GM13976 (cell line): ENCODE data around the gene SPSB4.
"Not testable (repeated sequence)": the region's sequence is repeated elsewhere in the genome, so short reads cannot be mapped to it uniquely, and the experiment has no call there.

Experiments used
- DNase-seq: peaks from one replicate; pipeline ENCODE4 v3.0.0; 2012; ENCODE audit warnings: low spot score
- in situ Hi-C: fragments of 300-500 bp; cut with MboI; formaldehyde crosslinking; loops from one replicate; pipeline ENCODE4 v1.12.0; 2022; ENCODE audit warnings: low sequenced_read_pairs, mixed read lengths, inconsistent platforms; ENCODE audit not compliant: unreplicated experiment
- TF ChIP-seq, protein P1 (sequence below): IDR thresholded peaks from 2 replicates; pipeline ENCODE4 v1.5.1; 2012; ENCODE audit warnings: borderline replicate concordance, mild to moderate bottlenecking; ENCODE audit not compliant: insufficient read depth; ENCODE audit errors: extremely low read depth, missing control alignments, control extremely low read depth

Gene SPSB4

DNA sequence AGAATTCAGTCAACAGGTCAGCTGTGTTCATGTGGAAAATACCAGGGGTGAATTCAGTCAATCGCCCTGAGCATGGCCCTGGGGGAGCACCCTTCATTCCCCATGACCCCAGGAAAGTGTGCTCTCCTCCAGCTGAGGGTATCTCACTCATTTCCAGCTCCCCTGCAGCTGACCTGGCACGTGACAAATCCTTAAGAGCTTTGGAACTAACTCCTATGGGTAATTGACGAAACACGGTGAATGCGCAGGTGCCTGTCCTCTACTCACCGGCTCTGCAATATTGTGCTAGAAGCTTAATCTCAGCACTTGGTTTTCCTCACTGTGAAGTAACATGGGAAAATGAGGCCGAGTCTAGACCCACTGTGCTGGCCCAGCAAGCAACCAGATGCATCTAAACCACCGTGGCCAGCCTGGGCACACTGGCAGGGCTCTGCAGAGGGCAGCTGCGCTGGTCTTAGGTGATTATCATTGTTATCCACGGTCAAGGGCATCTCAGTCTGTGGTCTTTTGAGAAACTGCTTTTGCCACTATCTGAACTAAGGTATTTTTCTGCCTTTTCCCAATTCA is 63.1 kb downstream of the SPSB4 start:
- in situ Hi-C loops, result loop anchor here (10.0 to 25.0 kb wide), 2 partner anchors 109 to 202 kb away; no protein-coding TSS in a partner anchor
- no peak for DNase-seq
- TF ChIP-seq, protein P1, sequence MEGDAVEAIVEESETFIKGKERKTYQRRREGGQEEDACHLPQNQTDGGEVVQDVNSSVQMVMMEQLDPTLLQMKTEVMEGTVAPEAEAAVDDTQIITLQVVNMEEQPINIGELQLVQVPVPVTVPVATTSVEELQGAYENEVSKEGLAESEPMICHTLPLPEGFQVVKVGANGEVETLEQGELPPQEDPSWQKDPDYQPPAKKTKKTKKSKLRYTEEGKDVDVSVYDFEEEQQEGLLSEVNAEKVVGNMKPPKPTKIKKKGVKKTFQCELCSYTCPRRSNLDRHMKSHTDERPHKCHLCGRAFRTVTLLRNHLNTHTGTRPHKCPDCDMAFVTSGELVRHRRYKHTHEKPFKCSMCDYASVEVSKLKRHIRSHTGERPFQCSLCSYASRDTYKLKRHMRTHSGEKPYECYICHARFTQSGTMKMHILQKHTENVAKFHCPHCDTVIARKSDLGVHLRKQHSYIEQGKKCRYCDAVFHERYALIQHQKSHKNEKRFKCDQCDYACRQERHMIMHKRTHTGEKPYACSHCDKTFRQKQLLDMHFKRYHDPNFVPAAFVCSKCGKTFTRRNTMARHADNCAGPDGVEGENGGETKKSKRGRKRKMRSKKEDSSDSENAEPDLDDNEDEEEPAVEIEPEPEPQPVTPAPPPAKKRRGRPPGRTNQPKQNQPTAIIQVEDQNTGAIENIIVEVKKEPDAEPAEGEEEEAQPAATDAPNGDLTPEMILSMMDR, result no peak

GRCh38 chr3:141114816-141115460 is 63.8 kb downstream of the SPSB4 start:
- TF ChIP-seq, protein P1, result no peak
- no peak for DNase-seq
- in situ Hi-C loops, result loop anchor here (10.0 to 25.0 kb wide), 2 partner anchors 110 to 203 kb away; no protein-coding TSS in a partner anchor

- DNase-seq, result no peak
- in situ Hi-C loops, result loop anchor here (10.0 to 25.0 kb wide), 2 partner anchors 111 to 204 kb away; no protein-coding TSS in a partner anchor
Measured at GRCh38 chr3:141115789-141116541, 64.8 kb downstream of the SPSB4 start.

DNA sequence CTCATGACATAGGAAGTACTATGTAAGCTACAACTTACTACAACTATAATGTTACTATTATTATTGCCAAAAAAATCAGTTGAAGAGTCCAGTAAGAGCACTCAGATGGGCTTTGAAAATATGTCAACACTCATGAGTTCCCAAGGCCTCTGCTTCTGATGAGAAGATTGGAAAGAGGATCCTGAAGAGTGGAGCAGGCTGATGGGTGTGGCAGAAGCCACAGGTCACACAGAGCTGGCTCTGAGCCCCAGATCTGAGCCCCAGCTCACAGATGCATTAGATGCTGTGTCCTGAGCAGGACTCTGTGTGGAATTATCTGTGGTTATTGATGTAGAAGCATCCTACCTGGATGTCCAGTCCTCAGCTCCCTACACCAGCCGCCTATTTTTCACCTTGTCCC is 65.6 kb downstream of the SPSB4 start:
- TF ChIP-seq, protein P1, result no peak
- no peak for DNase-seq
- in situ Hi-C loops, result loop anchor here (10.0 to 25.0 kb wide), 2 partner anchors 112 to 204 kb away; no protein-coding TSS in a partner anchor

More at GRCh38 chr3:141115789-141116541, 64.8 kb downstream of the SPSB4 start:
- TF ChIP-seq, protein P1, result no peak

- in situ Hi-C loops, result loop anchor here (10.0 to 25.0 kb wide), 2 partner anchors 113 to 206 kb away; no protein-coding TSS in a partner anchor
- DNase-seq, result not testable (repeated sequence)
Measured at GRCh38 chr3:141117982-141118381, 66.8 kb downstream of the SPSB4 start.

DNA sequence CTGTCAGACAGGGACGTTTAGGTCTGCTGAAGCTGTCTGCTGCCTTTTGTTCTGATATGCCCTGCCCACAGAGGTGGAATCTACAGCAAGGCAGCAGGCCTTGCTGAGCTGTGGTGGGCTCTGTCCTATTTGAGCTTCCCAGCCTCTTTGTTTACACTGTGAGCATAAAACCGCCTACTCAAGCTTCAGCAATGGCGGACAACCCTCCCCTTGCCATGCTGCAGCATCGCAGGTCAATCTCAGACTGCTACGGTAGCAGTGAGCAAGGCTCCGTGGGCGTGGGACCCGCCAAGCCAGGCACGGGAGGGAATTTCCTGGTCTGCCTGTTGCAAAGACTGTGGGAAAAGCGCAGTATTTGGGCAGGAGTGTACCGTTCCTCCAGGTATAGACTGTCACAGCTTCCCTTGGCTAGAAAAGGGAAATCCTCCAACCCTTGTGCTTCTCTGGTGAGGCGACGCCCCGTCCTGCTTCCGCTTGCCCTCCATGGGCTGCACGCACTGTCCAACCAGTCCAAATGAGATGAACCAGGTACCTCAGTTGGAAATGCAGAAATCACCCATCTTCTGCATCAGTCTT is 71.4 kb downstream of the SPSB4 start:
- TF ChIP-seq, protein P1, result no peak
- no peak for DNase-seq
- in situ Hi-C loops, result loop anchor here (25.0 kb wide), 1 partner anchor 210 kb away; no protein-coding TSS in a partner anchor
